HCT116 (cell line): ENCODE data around the gene GALNT11.

Source experiments
- CEBPB ChIP-seq: IDR thresholded peaks from 2 replicates; pipeline ENCODE4 v1.6.1; 2012; ENCODE audit warnings: low read depth
- CTCF ChIP-seq, 3 experiments: fragments of 200-600 bp in 1 of 3; sonication (generic) in 1 of 3; IDR thresholded peaks in 2 of 3; conservative IDR thresholded peaks in 1 of 3; 2 replicates each; pipeline ENCODE4 v1.5.1; 2012 to 2017; ENCODE audit warnings: low read depth in 2 of 3, low read length in 2 of 3, antibody characterized with exemption in 1 of 3, borderline replicate concordance in 1 of 3, control low read depth in 1 of 3, mild to moderate bottlenecking in 1 of 3, mixed read lengths in 1 of 3, mixed run types in 1 of 3, moderate library complexity in 1 of 3; ENCODE audit not compliant: insufficient read depth in 1 of 3
- POLR2A ChIP-seq: IDR thresholded peaks from 2 replicates; pipeline ENCODE4 v1.7.0; 2011; ENCODE audit warnings: borderline replicate concordance; ENCODE audit not compliant: insufficient read depth, insufficient read length; ENCODE audit errors: extremely low read depth
- SRF ChIP-seq: IDR thresholded peaks from 2 replicates; pipeline ENCODE4 v1.6.1; 2012; ENCODE audit warnings: low read depth

- no peak for TF ChIP-seq CTCF (IDR thresholded peaks at IDR 0.05 in 2 of 3, conservative IDR thresholded peaks at IDR 0.05 in 1 of 3; ENCODE audit: borderline replicate concordance in 1 of 3, insufficient read depth in 1 of 3, low read depth in 2 of 3, low read length in 2 of 3)
- TF ChIP-seq CEBPB = no peak
- TF ChIP-seq POLR2A = no peak
- TF ChIP-seq SRF = no peak
Observed at GRCh38 chr7:152117356-152117755, 91.9 kb downstream of the GALNT11 start.
